Liver (tissue), 9 donors: ENCODE measurements around the gene MAPRE2. TPM values are rescaled to one million over a fixed set of nuclear protein-coding genes. Genes with fewer than 3 reads are reported as not detected.
A peak's percentile ranks its signal among the peaks of the same experiment; 100 is the strongest.

ENCODE experiments used
- DNase-seq: peaks from one replicate; pipeline ENCODE4 v3.0.0-alpha.2; 2017; ENCODE audit warnings: low spot score
- H3K27ac ChIP-seq, 2 donors: one replicate each; pipeline ENCODE4 v1.7.0; 2013; ENCODE audit warnings: inconsistent platforms in 2 of 2, low read length in 2 of 2, control low read depth in 1 of 2, low read depth in 1 of 2, mild to moderate bottlenecking in 1 of 2
- H3K27me3 ChIP-seq, 4 donors: one replicate each; pipeline versions ENCODE4 v1.6.1 to v1.7.0; 2013; ENCODE audit warnings: low read length in 3 of 4, inconsistent platforms in 1 of 4, mild to moderate bottlenecking in 1 of 4, moderate library complexity in 1 of 4; ENCODE audit not compliant: control insufficient read depth in 4 of 4, insufficient read depth in 4 of 4
- H3K36me3 ChIP-seq, 4 donors: one replicate each; pipeline versions ENCODE4 v1.6.1 to v1.7.0; 2013; ENCODE audit warnings: low read length in 3 of 4, mild to moderate bottlenecking in 3 of 4, low read depth in 1 of 4, moderate library complexity in 1 of 4; ENCODE audit not compliant: control insufficient read depth in 4 of 4, insufficient read depth in 3 of 4
- H3K4me1 ChIP-seq, 4 donors: one replicate each; pipeline versions ENCODE4 v1.6.1 to v1.7.0; 2013; ENCODE audit warnings: low read length in 3 of 4, mild to moderate bottlenecking in 3 of 4, moderate library complexity in 1 of 4; ENCODE audit not compliant: control insufficient read depth in 4 of 4, insufficient read depth in 4 of 4
- H3K4me3 ChIP-seq, 3 donors: one replicate each; pipeline versions ENCODE4 v1.6.1 to v1.7.0; 2013; ENCODE audit warnings: low read length in 3 of 3, control low read depth in 1 of 3, low read depth in 1 of 3, mild to moderate bottlenecking in 1 of 3
- H3K9ac ChIP-seq, 2 donors: one replicate each; pipeline ENCODE4 v1.7.0; 2013; ENCODE audit warnings: low read length in 2 of 2, mild to moderate bottlenecking in 2 of 2, moderate library complexity in 2 of 2, control low read depth in 1 of 2, low read depth in 1 of 2
- H3K9me3 ChIP-seq, 4 donors: one replicate each; pipeline versions ENCODE4 v1.6.1 to v1.7.0; 2013; ENCODE audit warnings: low read length in 3 of 4; ENCODE audit not compliant: control insufficient read depth in 4 of 4
- ATF3 ChIP-seq: IDR thresholded peaks from 2 replicates; pipeline ENCODE4 v1.6.1; 2016; ENCODE audit warnings: antibody characterized with exemption
- CTCF ChIP-seq: fragments of 150-350 bp; IDR thresholded peaks from 2 replicates; pipeline ENCODE4 v1.5.1; 2017; ENCODE audit warnings: improper control_type of control experiment, low read depth, low read length; ENCODE audit not compliant: missing input control
- EGR1 ChIP-seq, 2 donors: IDR thresholded peaks; 2 replicates each; pipeline ENCODE4 v1.6.1; 2016 to 2018; ENCODE audit warnings: antibody characterized with exemption in 2 of 2, low read depth in 2 of 2
- FOXA1 ChIP-seq: IDR thresholded peaks from 2 replicates; pipeline ENCODE4 v1.6.1; 2016; ENCODE audit warnings: antibody characterized with exemption
- FOXA2 ChIP-seq: IDR thresholded peaks from 2 replicates; pipeline ENCODE4 v1.6.1; 2016; ENCODE audit warnings: antibody characterized with exemption
- GABPA ChIP-seq, 2 donors: IDR thresholded peaks in 1 of 2; conservative IDR thresholded peaks in 1 of 2; 2 replicates each; pipeline ENCODE4 v1.6.1; 2016; ENCODE audit warnings: antibody characterized with exemption in 2 of 2, mild to moderate bottlenecking in 1 of 2, moderate library complexity in 1 of 2
- HNF4A ChIP-seq, 2 donors: conservative IDR thresholded peaks; 2 replicates each; pipeline ENCODE4 v1.6.1; 2016; ENCODE audit warnings: antibody characterized with exemption in 2 of 2, mild to moderate bottlenecking in 2 of 2
- HNF4G ChIP-seq: IDR thresholded peaks from 2 replicates; pipeline ENCODE4 v1.6.1; 2016; ENCODE audit warnings: antibody characterized with exemption
- JUND ChIP-seq, 2 donors: IDR thresholded peaks; 2 replicates each; pipeline ENCODE4 v1.6.1; 2016; ENCODE audit warnings: antibody characterized with exemption in 2 of 2
- MAX ChIP-seq: IDR thresholded peaks from 2 replicates; pipeline ENCODE4 v1.6.1; 2016; ENCODE audit warnings: antibody characterized with exemption
- NR2F2 ChIP-seq: IDR thresholded peaks from 2 replicates; pipeline ENCODE4 v1.6.1; 2016; ENCODE audit warnings: antibody characterized with exemption
- RAD21 ChIP-seq, 2 donors: IDR thresholded peaks; 2 replicates each; pipeline ENCODE4 v1.6.1; 2016; ENCODE audit warnings: antibody characterized with exemption in 2 of 2, mild to moderate bottlenecking in 2 of 2
- REST ChIP-seq: IDR thresholded peaks from 2 replicates; pipeline ENCODE4 v1.6.1; 2016; ENCODE audit warnings: antibody characterized with exemption, mild to moderate bottlenecking
- RXRA ChIP-seq, 2 donors: IDR thresholded peaks; 2 replicates each; pipeline ENCODE4 v1.6.1; 2017 to 2018; ENCODE audit warnings: antibody characterized with exemption in 2 of 2, mild to moderate bottlenecking in 1 of 2
- SP1 ChIP-seq: IDR thresholded peaks from 2 replicates; pipeline ENCODE4 v1.6.1; 2018; ENCODE audit warnings: antibody characterized with exemption, mild to moderate bottlenecking
- TAF1 ChIP-seq: conservative IDR thresholded peaks from 2 replicates; pipeline ENCODE4 v1.6.1; 2016; ENCODE audit warnings: antibody characterized with exemption, mild to moderate bottlenecking
- YY1 ChIP-seq: IDR thresholded peaks from 2 replicates; pipeline ENCODE4 v1.6.1; 2016; ENCODE audit warnings: antibody characterized with exemption, mild to moderate bottlenecking
- ZBTB33 ChIP-seq: IDR thresholded peaks from 2 replicates; pipeline ENCODE4 v1.6.1; 2016; ENCODE audit warnings: antibody characterized with exemption
- WGBS: extraction: QIAGEN DNeasy Blood & Tissue Kit; methylation state at CpG from one replicate; pipeline ENCODE4 v1.1.7; 2013; 5-methylcytosine and 5-hydroxymethylcytosine counted together
- polyA plus RNA-seq, 2 donors: library from polyadenylated mRNA; stranded (reverse) in 1 of 2; unstranded in 1 of 2; fragments of 200-250 nt in 1 of 2; fragments of >200 nt in 1 of 2; fragmentation: Nextera tagmentation in 1 of 2; extraction: Ambion mirVana in 1 of 2; gene quantifications; one replicate each; pipeline versions ENCODE4 v1.2.1 to v1.2.3, GENCODE V29; 2013 to 2015
- total RNA-seq, 2 donors: library from RNA; depleted of rRNA; stranded (reverse); fragments of >200 nt; gene quantifications; one replicate each; pipeline ENCODE4 v1.2.3, GENCODE V29; 2014
- donor health status: healthy.
- donor health status: healthy.
- donor health status: healthy.
- donor health status: healthy.
- donor health status: healthy.

The MAPRE2 gene
- total and polyA plus RNA-seq, 4 donors, result 7.9 to 12.8 (median 11.0) TPM

- TF ChIP-seq ZBTB33 (no peak), GABPA (IDR thresholded peaks at IDR 0.05 in 1 of 2, conservative IDR thresholded peaks at IDR 0.05 in 1 of 2) (no peak), MAX (no peak), YY1 (no peak), JUND (IDR thresholded peaks at IDR 0.05) (no peak), NR2F2 (no peak), RAD21 (IDR thresholded peaks at IDR 0.05) (no peak), SP1 (no peak)
These were observed 73.1 kb downstream of the MAPRE2 start (continued) for GRCh38 chr18:35114305-35114704.

- WGBS, result 96% methylated on average over 9 of the region's 9 CpGs
- Histone ChIP-seq H3K4me3 (no peak overlapping the region), H3K9me3 (no peaks in the 10 kb centered on the region), H3K27me3 (no peaks in the 10 kb centered on the region), H3K36me3 (no peaks in the 10 kb centered on the region), H3K27ac (peak overlapping the region; percentile 42 to 93), H3K9ac (no peak overlapping the region), H3K4me1 (peaks cover 5 to 45% (median 36%) of the 10 kb centered on the region in 4 donors)
- no peak for DNase-seq
- TF ChIP-seq FOXA1 (no peak), ZBTB33 (no peak), SP1 (no peak)
These were observed 75.6 kb downstream of the MAPRE2 start for GRCh38 chr18:35116784-35117318.

- peaks cover 5 to 46% (median 37%) of the 10 kb centered on the region in 4 donors for H3K4me1 ChIP-seq
- H3K4me3 ChIP-seq, result no peak overlapping the region
- no peaks in the 10 kb centered on the region for H3K9me3 ChIP-seq
- no peaks in the 10 kb centered on the region for H3K27me3 ChIP-seq
- no peak for DNase-seq
- 87% methylated on average over 6 of the region's 6 CpGs for WGBS
- peak overlapping the region; percentile 42 to 93 for H3K27ac ChIP-seq
- H3K9ac ChIP-seq, result no peak overlapping the region
- H3K36me3 ChIP-seq, result no peaks in the 10 kb centered on the region
- TF ChIP-seq SP1 (no peak), RXRA (IDR thresholded peaks at IDR 0.05) (no peak), MAX (no peak), EGR1 (IDR thresholded peaks at IDR 0.05; ENCODE audit: low read depth in 2 of 2) (no peak), ATF3 (no peak), FOXA2 (no peak), HNF4A (conservative IDR thresholded peaks at IDR 0.05) (no peak), NR2F2 (no peak), REST (no peak), GABPA (IDR thresholded peaks at IDR 0.05 in 1 of 2, conservative IDR thresholded peaks at IDR 0.05 in 1 of 2) (no peak), JUND (IDR thresholded peaks at IDR 0.05) (no peak), CTCF (no peak), HNF4G (no peak), ZBTB33 (no peak), YY1 (no peak), TAF1 (no peak)
These were observed 76.2 kb downstream of the MAPRE2 start for GRCh38 chr18:35117372-35117771.
